HepG2 (cell line): ENCODE data around the gene SGCB. TPM values are rescaled to one million over a fixed set of nuclear protein-coding genes. Genes with fewer than 3 reads are reported as not detected.
"Not testable (repeated sequence)": the region's sequence is repeated elsewhere in the genome, so short reads cannot be mapped to it uniquely, and the experiment has no call there.

Experiments
- ATAC-seq: fragments of 200-7000 bp; cut with Tn5 transposase; 3 replicates; pipeline ENCODE4 v1.9.1; 2020; ENCODE audit warnings: mild to moderate bottlenecking, moderate library complexity
- BruUV-seq: library from RNA; stranded (reverse); fragments of 400-500 nt; replicated peaks from 2 replicates; lab custom pipeline; 2021; lab: Mats Ljungman, UMichigan
- CTCF ChIA-PET: fragments of 300-600 bp; formaldehyde crosslinking; extraction: SDS; loops from one replicate; lab custom pipeline; 2021; ENCODE audit warnings: low total read pairs, inconsistent platforms, low intra/inter-chr PET ratio; lab: Yijun Ruan, JAX
- POLR2A ChIA-PET: fragments of 350-600 bp; sonication (Branson Sonifier 250); formaldehyde crosslinking; loops from one replicate; lab custom pipeline; 2020; ENCODE audit warnings: antibody characterized with exemption, inconsistent platforms; lab: Yijun Ruan, JAX
- DNase-seq: peaks from one replicate; pipeline ENCODE4 v3.0.0-alpha.2; 2015; ENCODE audit warnings: low spot score
- FAIRE-seq: peaks from 3 replicates; lab custom pipeline; 2011; peaks lifted over from hg19 to GRCh38; lab: Jason Lieb, UNC
- H2AFZ ChIP-seq: one replicate; pipeline ENCODE4 v1.6.1; 2011; ENCODE audit warnings: low read length, inconsistent platforms
- H3K27ac ChIP-seq: fragments of 300-600 bp; 3 replicates; pipeline ENCODE4 v1.8.0; 2011; ENCODE audit warnings: mixed run types, mild to moderate bottlenecking, mixed read lengths, low read length, inconsistent platforms; ENCODE audit not compliant: insufficient read depth; ENCODE audit errors: extremely low read length
- H3K27me3 ChIP-seq, 2 experiments: fragments of 200-600 bp in 1 of 2; 2 replicates in 1 of 2; 3 replicates in 1 of 2; pipeline versions ENCODE4 v1.6.0 to v1.8.0; 2011; ENCODE audit warnings: low read length in 2 of 2, mild to moderate bottlenecking in 2 of 2, moderate library complexity in 2 of 2, inconsistent platforms in 1 of 2; ENCODE audit not compliant: insufficient read depth in 2 of 2, control insufficient read depth in 1 of 2
- H3K36me3 ChIP-seq, 2 experiments: fragments of 200-600 bp in 1 of 2; replicated peaks in 1 of 2; 2 replicates in 1 of 2; 3 replicates in 1 of 2; pipeline versions ENCODE4 v1.5.1 to v1.8.0; 2011; ENCODE audit warnings: low read length in 2 of 2, inconsistent platforms in 1 of 2; ENCODE audit not compliant: insufficient read depth in 2 of 2, control insufficient read depth in 1 of 2
- H3K4me1 ChIP-seq: 2 replicates; pipeline ENCODE4 v1.5.1; 2012; ENCODE audit warnings: low read length, inconsistent platforms; ENCODE audit not compliant: insufficient read depth
- H3K4me2 ChIP-seq: 2 replicates; pipeline ENCODE4 v1.6.0; 2011; ENCODE audit warnings: low read depth, low read length, inconsistent platforms
- H3K4me3 ChIP-seq, 3 experiments: fragments of 200-600 bp in 1 of 3; sonication (generic), shearing (Covaris generic) in 1 of 3; replicated peaks in 1 of 3; 2 replicates each; pipeline ENCODE4 v1.5.1; 2011 to 2016; ENCODE audit warnings: low read length in 3 of 3, inconsistent platforms in 2 of 3, low read depth in 2 of 3, mild to moderate bottlenecking in 2 of 3, control low read depth in 1 of 3, mixed read lengths in 1 of 3; ENCODE audit not compliant: insufficient read depth in 1 of 3
- H3K79me2 ChIP-seq: one replicate; pipeline ENCODE4 v1.6.1; 2011; ENCODE audit warnings: low read length, inconsistent platforms; ENCODE audit not compliant: insufficient read depth
- H3K9ac ChIP-seq: 2 replicates; pipeline ENCODE4 v1.6.0; 2011; ENCODE audit warnings: mild to moderate bottlenecking, low read depth, low read length, inconsistent platforms; ENCODE audit not compliant: insufficient read depth
- H3K9me3 ChIP-seq: 2 replicates; pipeline ENCODE4 v1.5.1; 2012; ENCODE audit warnings: mild to moderate bottlenecking, low read length
- H4K20me1 ChIP-seq: 2 replicates; pipeline ENCODE4 v1.6.0; 2011; ENCODE audit warnings: inconsistent platforms, mild to moderate bottlenecking, low read length, moderate library complexity; ENCODE audit not compliant: insufficient read depth
- DR1 ChIP-seq: sonication (generic); formaldehyde crosslinking; IDR thresholded peaks from 2 replicates; pipeline ENCODE4 v1.8.0; 2021; ENCODE audit warnings: mild to moderate bottlenecking, missing genetic modification reagents, inconsistent platforms
- GLI4 ChIP-seq: sonication (generic); formaldehyde crosslinking; IDR thresholded peaks from 2 replicates; pipeline ENCODE4 v1.5.1; 2020; ENCODE audit warnings: missing genetic modification reagents, mild to moderate bottlenecking, moderate library complexity, borderline replicate concordance
- MYPOP ChIP-seq: sonication (generic); formaldehyde crosslinking; IDR thresholded peaks from 2 replicates; pipeline ENCODE4 v1.8.1; 2023; ENCODE audit warnings: mild to moderate bottlenecking, moderate library complexity, missing genetic modification reagents
- PHF8 ChIP-seq: sonication (generic); formaldehyde crosslinking; IDR thresholded peaks from 2 replicates; pipeline ENCODE4 v1.5.0; 2020; ENCODE audit warnings: missing genetic modification reagents
- SRSF1 ChIP-seq: fragments of 200-400 bp; formaldehyde crosslinking; optimal IDR thresholded peaks from 2 replicates; pipeline ENCODE3; 2017; ENCODE audit warnings: mild to moderate bottlenecking, low read depth, low read length, moderate library complexity
- TOE1 ChIP-seq: sonication (generic); formaldehyde crosslinking; IDR thresholded peaks from 2 replicates; pipeline ENCODE4 v1.4.0; 2020; ENCODE audit warnings: mild to moderate bottlenecking, missing genetic modification reagents
- ZNF142 ChIP-seq: sonication (generic); formaldehyde crosslinking; IDR thresholded peaks from 2 replicates; pipeline ENCODE4 v1.4.0; 2020; ENCODE audit warnings: missing genetic modification reagents
- ZNF556 ChIP-seq: sonication (generic); formaldehyde crosslinking; IDR thresholded peaks from 2 replicates; pipeline ENCODE4 v1.4.0; 2020; ENCODE audit warnings: mild to moderate bottlenecking, missing genetic modification reagents, borderline replicate concordance
- WGBS: methylation state at CpG from one replicate; pipeline ENCODE4 v1.1.6; 2017; ENCODE audit warnings: low lambda C conversion rate; 5-methylcytosine and 5-hydroxymethylcytosine counted together
- in situ Hi-C: cut with HindIII; loops from 2 replicates; pipeline ENCODE4 v1.10.0; 2017; ENCODE audit warnings: low pct_unique_long_range_greater_than_20kb; ENCODE audit not compliant: extremely low pct_ligation_motif_present
- intact Hi-C: fragments of 100-400 bp; cut with micrococcal nuclease; formaldehyde crosslinking; loops from one replicate; pipeline ENCODE4 v1.10.0; 2022; ENCODE audit not compliant: unreplicated experiment
- polyA plus RNA-seq, 8 experiments: library from polyadenylated mRNA; depleted of rRNA in 3 of 8; stranded (reverse) in 7 of 8; unstranded in 1 of 8; fragments of >200 nt; fragmentation: Illumina TruSeq in 4 of 8; extraction: Trizol in 4 of 8; gene quantifications; 2 replicates each; pipeline versions ENCODE4 v1.2.1 to v1.2.3, GENCODE V29; 2011 to 2016; ENCODE audit warnings: low read depth in 4 of 8, missing spikeins in 1 of 8, mixed read lengths in 1 of 8; ENCODE audit not compliant: insufficient read depth in 1 of 8
- total RNA-seq, 5 experiments: library from RNA; depleted of rRNA; stranded (reverse); fragments of >200 nt; fragmentation: Illumina TruSeq; extraction: Trizol; gene quantifications; 2 replicates each; pipeline ENCODE4 v1.2.3, GENCODE V29; 2016; ENCODE audit warnings: low read depth in 1 of 5

Gene SGCB
- total and polyA plus RNA-seq, 2 of the 13 experiments (the other 11 are each of a cell fraction or from before 2014, with no cell fraction given), result 2.2 to 4.8 TPM

GRCh38 chr4:52038103-52038912 lies at the start of gene SGCB (continued):
- TF ChIP-seq MYPOP (CRISPR knock-in tag) (peak; percentile 48; the same call in 1 of the 2 replicates), ZNF142 (CRISPR knock-in tag) (0 out of 2 replicates have a peak, but pooled peaks have one; percentile 55), TOE1 (CRISPR knock-in tag) (no peak), DR1 (0 out of 2 replicates have a peak, but pooled peaks have one; percentile 44), PHF8 (peak; percentile 59; the same call in 1 of the 2 replicates), GLI4 (CRISPR knock-in tag) (0 out of 2 replicates have a peak, but pooled peaks have one; percentile 37), ZNF556 (CRISPR knock-in tag) (no peak), SRSF1 (peak; percentile 24)

GRCh38 chr4:52086425-52086824 lies 48.3 kb upstream of the SGCB start:
- H3K79me2 ChIP-seq, H3K27ac ChIP-seq, H3K4me2 ChIP-seq, in situ Hi-C loops, ATAC-seq, FAIRE-seq, H3K9ac ChIP-seq, H4K20me1 ChIP-seq, H3K4me1 ChIP-seq, H2AFZ ChIP-seq, intact Hi-C loops, BruUV-seq, POLR2A ChIA-PET, H3K4me3 ChIP-seq, DNase-seq, H3K9me3 ChIP-seq, H3K36me3 ChIP-seq, CTCF ChIA-PET, H3K27me3 ChIP-seq: not testable (repeated sequence)
- 100% methylated on average over 1 of the region's 1 CpG for WGBS
